Measurements from ENCODE around the gene PES1.
A peak's percentile ranks its signal among the peaks of the same experiment; 100 is the strongest.

PES1 gene

GRCh38 chr22:30617819-30618218 lies 26.1 kb upstream of the PES1 start:
- TF ChIP-seq JUND (IDR thresholded peaks at IDR 0.05; ENCODE audit: low read depth), result no peak
- no peak for DNase-seq (ENCODE audit: low read depth in 1 of 2, low spot score in 1 of 2)
- in situ Hi-C loops (cut with HindIII; ENCODE audit: low pct_unique_long_range_greater_than_20kb, low sequenced_read_pairs), result no loop called here

- in situ Hi-C loops (cut with HindIII; ENCODE audit: low pct_unique_long_range_greater_than_20kb, low sequenced_read_pairs), result no loop called here
- TF ChIP-seq JUND (IDR thresholded peaks at IDR 0.05; ENCODE audit: low read depth), result no peak
- DNase-seq (ENCODE audit: low read depth in 1 of 2, low spot score in 1 of 2), result no peak
Observed at GRCh38 chr22:30615543-30615954, 23.8 kb upstream of the PES1 start.

- DNase-seq (ENCODE audit: low read depth in 1 of 2, low spot score in 1 of 2), result peak in 1 of 2 experiments; percentile 61
- in situ Hi-C loops (cut with HindIII; ENCODE audit: low pct_unique_long_range_greater_than_20kb, low sequenced_read_pairs), result no loop called here
- TF ChIP-seq JUND (IDR thresholded peaks at IDR 0.05; ENCODE audit: low read depth), result no peak
Observed at GRCh38 chr22:30614879-30615278, 23.2 kb upstream of the PES1 start.

- in situ Hi-C loops (cut with HindIII; ENCODE audit: low pct_unique_long_range_greater_than_20kb, low sequenced_read_pairs), result no loop called here
- TF ChIP-seq JUND (IDR thresholded peaks at IDR 0.05; ENCODE audit: low read depth), result no peak
- no peak for DNase-seq (ENCODE audit: low read depth in 1 of 2, low spot score in 1 of 2)
Observed at GRCh38 chr22:30614268-30614667, 22.6 kb upstream of the PES1 start.

GRCh38 chr22:30612789-30613188 lies 21.1 kb upstream of the PES1 start:
- in situ Hi-C loops (cut with HindIII; ENCODE audit: low pct_unique_long_range_greater_than_20kb, low sequenced_read_pairs), result no loop called here
- DNase-seq (ENCODE audit: low read depth in 1 of 2, low spot score in 1 of 2), result no peak
- TF ChIP-seq JUND (IDR thresholded peaks at IDR 0.05; ENCODE audit: low read depth), result no peak

- in situ Hi-C loops (cut with HindIII; ENCODE audit: low pct_unique_long_range_greater_than_20kb, low sequenced_read_pairs), result no loop called here
- no peak for DNase-seq (ENCODE audit: low read depth in 1 of 2, low spot score in 1 of 2)
Observed at GRCh38 chr22:30611197-30611596, 19.5 kb upstream of the PES1 start.

GRCh38 chr22:30610299-30610698 lies 18.6 kb upstream of the PES1 start:
- in situ Hi-C loops (cut with HindIII; ENCODE audit: low pct_unique_long_range_greater_than_20kb, low sequenced_read_pairs), result no loop called here
- TF ChIP-seq JUND (IDR thresholded peaks at IDR 0.05; ENCODE audit: low read depth), result no peak
- DNase-seq (ENCODE audit: low read depth in 1 of 2, low spot score in 1 of 2), result no peak

More at GRCh38 chr22:30611197-30611596, 19.5 kb upstream of the PES1 start:
- no peak for TF ChIP-seq JUND (IDR thresholded peaks at IDR 0.05; ENCODE audit: low read depth)

- DNase-seq (ENCODE audit: low read depth in 1 of 2, low spot score in 1 of 2), result no peak
- in situ Hi-C loops (cut with HindIII; ENCODE audit: low pct_unique_long_range_greater_than_20kb, low sequenced_read_pairs), result no loop called here
- TF ChIP-seq JUND (IDR thresholded peaks at IDR 0.05; ENCODE audit: low read depth), result no peak
Observed at GRCh38 chr22:30609260-30610185, 17.8 kb upstream of the PES1 start.

GRCh38 chr22:30607939-30608338 lies 16.2 kb upstream of the PES1 start:
- in situ Hi-C loops (cut with HindIII; ENCODE audit: low pct_unique_long_range_greater_than_20kb, low sequenced_read_pairs), result no loop called here
- no peak for TF ChIP-seq JUND (IDR thresholded peaks at IDR 0.05; ENCODE audit: low read depth)
- no peak for DNase-seq (ENCODE audit: low read depth in 1 of 2, low spot score in 1 of 2)

- in situ Hi-C loops (cut with HindIII; ENCODE audit: low pct_unique_long_range_greater_than_20kb, low sequenced_read_pairs), result no loop called here
- no peak for TF ChIP-seq JUND (IDR thresholded peaks at IDR 0.05; ENCODE audit: low read depth)
- DNase-seq (ENCODE audit: low read depth in 1 of 2, low spot score in 1 of 2), result no peak
Observed at GRCh38 chr22:30607300-30607930, 15.7 kb upstream of the PES1 start.

- peak in 1 of 2 experiments; percentile 15 for DNase-seq (ENCODE audit: low read depth in 1 of 2, low spot score in 1 of 2)
- in situ Hi-C loops (cut with HindIII; ENCODE audit: low pct_unique_long_range_greater_than_20kb, low sequenced_read_pairs), result no loop called here
- TF ChIP-seq JUND (IDR thresholded peaks at IDR 0.05; ENCODE audit: low read depth), result no peak
Observed at GRCh38 chr22:30606455-30607299, 15.0 kb upstream of the PES1 start, which contains the start of gene TCN2. TSS of gene TCN2 (plus strand) at chr22:30607174. CDS start at chr22:30607332, 158 bp downstream.

GRCh38 chr22:30605449-30606110 lies 13.9 kb upstream of the PES1 start:
- TF ChIP-seq JUND (IDR thresholded peaks at IDR 0.05; ENCODE audit: low read depth), result no peak
- in situ Hi-C loops (cut with HindIII; ENCODE audit: low pct_unique_long_range_greater_than_20kb, low sequenced_read_pairs), result no loop called here
- peak in 1 of 2 experiments; percentile 61 for DNase-seq (ENCODE audit: low read depth in 1 of 2, low spot score in 1 of 2)

All from T47D (cell line).